Cardiac muscle cell (in vitro differentiated cells and primary cell): ENCODE results near the gene TRIM62. TPM values are rescaled to one million over a fixed set of nuclear protein-coding genes. Genes with fewer than 3 reads are reported as not detected.

Experiments used
- DNase-seq, 2 donors: peaks; one replicate each; pipeline versions ENCODE4 v3.0.0 to v3.0.0-alpha.2; 2010 to 2017; ENCODE audit warnings: low read depth in 1 of 2, low spot score in 1 of 2
- H3K27ac ChIP-seq: fragments of 200-600 bp; sonication (generic); 2 replicates; pipeline ENCODE4 v1.5.1; 2016
- H3K27me3 ChIP-seq: fragments of 200-600 bp; sonication (generic); 2 replicates; pipeline ENCODE4 v1.6.0; 2016; ENCODE audit warnings: control low read depth
- H3K36me3 ChIP-seq: fragments of 200-600 bp; sonication (generic); 2 replicates; pipeline ENCODE4 v1.5.1; 2016; ENCODE audit warnings: control low read depth
- H3K4me1 ChIP-seq: fragments of 200-600 bp; sonication (generic); 2 replicates; pipeline ENCODE4 v1.8.1; 2017; ENCODE audit warnings: low read depth, mild to moderate bottlenecking, mixed run types
- H3K4me3 ChIP-seq: fragments of 200-600 bp; sonication (generic); 2 replicates; pipeline ENCODE4 v1.5.1; 2016; ENCODE audit warnings: mild to moderate bottlenecking
- H3K9me3 ChIP-seq: fragments of 200-600 bp; sonication (generic); 2 replicates; pipeline ENCODE4 v1.5.1; 2017; ENCODE audit warnings: low read depth, mild to moderate bottlenecking, control low read depth
- polyA plus RNA-seq: library from polyadenylated mRNA; unstranded; fragments of >200 nt; fragmentation: Nextera tagmentation; extraction: Ambion mirVana; gene quantifications from 2 replicates; pipeline ENCODE4 v1.2.1, GENCODE V29; 2016
- total RNA-seq: library from RNA; depleted of rRNA; stranded (reverse); fragments of >200 nt; gene quantifications from 2 replicates; pipeline ENCODE4 v1.2.3, GENCODE V29; 2016
- TF ChIP-seq, protein P1 (sequence below): IDR thresholded peaks from 2 replicates; pipeline ENCODE4 v1.5.1; 2012; ENCODE audit warnings: low read depth, mild to moderate bottlenecking, low read length

TRIM62 gene
- total and polyA plus RNA-seq, 2 experiments from 2014 or later: 3.1 to 5.8 TPM

- Histone ChIP-seq H3K36me3 (no peaks in the 10 kb centered on the region), H3K4me1 (no peaks in the 10 kb centered on the region), H3K27ac (no peak overlapping the region), H3K27me3 (no peaks in the 10 kb centered on the region), H3K9me3 (no peaks in the 10 kb centered on the region), H3K4me3 (no peak overlapping the region)
- TF ChIP-seq, protein P1, sequence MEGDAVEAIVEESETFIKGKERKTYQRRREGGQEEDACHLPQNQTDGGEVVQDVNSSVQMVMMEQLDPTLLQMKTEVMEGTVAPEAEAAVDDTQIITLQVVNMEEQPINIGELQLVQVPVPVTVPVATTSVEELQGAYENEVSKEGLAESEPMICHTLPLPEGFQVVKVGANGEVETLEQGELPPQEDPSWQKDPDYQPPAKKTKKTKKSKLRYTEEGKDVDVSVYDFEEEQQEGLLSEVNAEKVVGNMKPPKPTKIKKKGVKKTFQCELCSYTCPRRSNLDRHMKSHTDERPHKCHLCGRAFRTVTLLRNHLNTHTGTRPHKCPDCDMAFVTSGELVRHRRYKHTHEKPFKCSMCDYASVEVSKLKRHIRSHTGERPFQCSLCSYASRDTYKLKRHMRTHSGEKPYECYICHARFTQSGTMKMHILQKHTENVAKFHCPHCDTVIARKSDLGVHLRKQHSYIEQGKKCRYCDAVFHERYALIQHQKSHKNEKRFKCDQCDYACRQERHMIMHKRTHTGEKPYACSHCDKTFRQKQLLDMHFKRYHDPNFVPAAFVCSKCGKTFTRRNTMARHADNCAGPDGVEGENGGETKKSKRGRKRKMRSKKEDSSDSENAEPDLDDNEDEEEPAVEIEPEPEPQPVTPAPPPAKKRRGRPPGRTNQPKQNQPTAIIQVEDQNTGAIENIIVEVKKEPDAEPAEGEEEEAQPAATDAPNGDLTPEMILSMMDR: no peak
- DNase-seq: no peak
Observed at GRCh38 chr1:33146003-33146402, 35.8 kb downstream of the TRIM62 start.

GRCh38 chr1:33143698-33144097 lies 38.1 kb downstream of the TRIM62 start:
- TF ChIP-seq, protein P1: no peak
- DNase-seq: peak in 1 of 2 donors; percentile 75
- Histone ChIP-seq H3K27me3 (no peaks in the 10 kb centered on the region), H3K36me3 (no peaks in the 10 kb centered on the region), H3K4me3 (no peak overlapping the region), H3K4me1 (no peaks in the 10 kb centered on the region), H3K27ac (no peak overlapping the region), H3K9me3 (no peaks in the 10 kb centered on the region)

DNA sequence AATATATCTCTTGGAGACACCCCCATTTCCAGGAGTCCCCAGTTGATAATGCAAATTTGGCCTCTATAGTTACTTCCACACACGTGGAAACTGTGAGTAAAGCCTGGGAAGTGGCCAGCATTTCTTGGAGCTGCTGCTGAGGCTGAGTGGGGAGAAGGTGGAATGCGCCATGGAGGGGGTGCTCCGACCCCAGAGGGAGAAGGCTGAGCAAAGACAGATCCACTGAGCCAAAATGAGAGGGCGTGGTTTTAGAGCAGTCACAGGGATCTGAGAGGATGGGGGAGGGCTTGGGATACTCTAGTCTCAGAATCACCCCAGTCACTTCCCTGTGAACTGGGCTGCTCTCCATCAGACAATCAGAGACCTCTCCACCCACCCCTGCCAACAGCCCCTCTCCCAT lies 38.7 kb downstream of the TRIM62 start:
- Histone ChIP-seq H3K9me3 (no peaks in the 10 kb centered on the region), H3K36me3 (no peaks in the 10 kb centered on the region), H3K4me3 (no peak overlapping the region), H3K4me1 (no peaks in the 10 kb centered on the region), H3K27ac (no peak overlapping the region), H3K27me3 (no peaks in the 10 kb centered on the region)
- TF ChIP-seq, protein P1: no peak
- DNase-seq: peak in 1 of 2 donors; percentile 82

GRCh38 chr1:33142483-33143064 lies 39.3 kb downstream of the TRIM62 start:
- Histone ChIP-seq H3K27ac (no peak overlapping the region), H3K36me3 (no peaks in the 10 kb centered on the region)

GRCh38 chr1:33141781-33142180 lies 40.1 kb downstream of the TRIM62 start:
- Histone ChIP-seq H3K27ac (no peak overlapping the region), H3K36me3 (no peaks in the 10 kb centered on the region), H3K4me1 (no peaks in the 10 kb centered on the region), H3K4me3 (no peak overlapping the region), H3K27me3 (no peaks in the 10 kb centered on the region), H3K9me3 (no peaks in the 10 kb centered on the region)
- no peak for DNase-seq
- TF ChIP-seq, protein P1: no peak

More at GRCh38 chr1:33142483-33143064, 39.3 kb downstream of the TRIM62 start:
- Histone ChIP-seq H3K9me3 (no peaks in the 10 kb centered on the region), H3K27me3 (no peaks in the 10 kb centered on the region), H3K4me1 (no peaks in the 10 kb centered on the region), H3K4me3 (no peak overlapping the region)
- peak in 1 of 2 donors; percentile 35 for DNase-seq
- TF ChIP-seq, protein P1: no peak
